22Rv1 (cell line): ENCODE measurements around the gene TBC1D1.

Experiments used
- CTCF ChIP-seq: fragments of 450-650 bp; IDR thresholded peaks from 2 replicates; pipeline ENCODE4 v1.5.1; 2017; ENCODE audit warnings: mild to moderate bottlenecking
- ZFX ChIP-seq: fragments of 450-650 bp; IDR thresholded peaks from 2 replicates; pipeline ENCODE4 v1.6.1; 2017; ENCODE audit warnings: antibody characterized with exemption, borderline replicate concordance

- TF ChIP-seq CTCF = no peak
- TF ChIP-seq ZFX = no peak
Measured at GRCh38 chr4:37960679-37961450, 70.0 kb downstream of the TBC1D1 start.
